ENCODE measurements around the gene DCHS1. TPM values are rescaled to one million over a fixed set of nuclear protein-coding genes. Genes with fewer than 3 reads are reported as not detected.
A peak's percentile ranks its signal among the peaks of the same experiment; 100 is the strongest.

The DCHS1 gene
- total and polyA plus RNA-seq, 2 of the 13 experiments (the other 11 are each of a cell fraction or from before 2014, with no cell fraction given), result under 0.01 to 0.03 TPM

- TF ChIP-seq ZHX2 (IDR thresholded peaks at IDR 0.05; ENCODE audit: low read depth) (no peak), ZHX2 (CRISPR knock-in tag; IDR thresholded peaks at IDR 0.05; ENCODE audit: borderline replicate concordance) (no peak), FOXA3 (CRISPR knock-in tag; IDR thresholded peaks at IDR 0.05) (no peak)
Measured at GRCh38 chr11:6602096-6602940, 53.3 kb downstream of the DCHS1 start (continued).

- peaks cover 36% of the 10 kb centered on the region for H3K79me2 ChIP-seq (ENCODE audit: insufficient read depth, low read length)
- 100% methylated on average over 9 of the region's 13 CpGs for WGBS (ENCODE audit: low lambda C conversion rate)
- CTCF ChIA-PET (ENCODE audit: low intra/inter-chr PET ratio, low total read pairs), result no interaction called here
- ATAC-seq (no peak), DNase-seq (ENCODE audit: low spot score) (no peak), FAIRE-seq (no peak)
- no peaks in the 10 kb centered on the region for H3K9me3 ChIP-seq (ENCODE audit: low read length)
- no peaks in the 10 kb centered on the region; a peak in 1 of 5 replicates for H3K27me3 ChIP-seq (ENCODE audit: control insufficient read depth in 1 of 2, insufficient read depth in 2 of 2, low read length in 2 of 2)
- no peak overlapping the region for H3K27ac ChIP-seq (ENCODE audit: extremely low read length, insufficient read depth, low read length)
- H3K9ac ChIP-seq (ENCODE audit: insufficient read depth, low read depth, low read length), result no peak overlapping the region
- peaks cover 12 to 24% of the 10 kb centered on the region in 2 experiments for H3K36me3 ChIP-seq (replicated peaks in 1 of 2; ENCODE audit: control insufficient read depth in 1 of 2, insufficient read depth in 2 of 2, low read length in 2 of 2)
- POLR2A ChIA-PET, result no interaction called here
- no peak overlapping the region for H2AFZ ChIP-seq (ENCODE audit: low read length)
- no peak overlapping the region for H3K4me2 ChIP-seq (ENCODE audit: low read depth, low read length)
- in situ Hi-C loops (cut with HindIII; ENCODE audit: extremely low pct_ligation_motif_present, low pct_unique_long_range_greater_than_20kb) (loop anchor here (10.0 kb wide), 1 partner anchor 116 kb away; the partner anchor contains the start of genes ARFIP2 and TIMM10B), intact Hi-C loops (cut with micrococcal nuclease; ENCODE audit: unreplicated experiment) (loop anchor here (5.0 kb wide), 2 partner anchors 66 to 69 kb away; no protein-coding TSS in a partner anchor)
- BruUV-seq (replicated peaks), result no TSS peak
- no peak overlapping the region for H3K4me3 ChIP-seq (replicated peaks in 1 of 3; ENCODE audit: insufficient read depth in 1 of 3, low read depth in 2 of 3, low read length in 3 of 3)
- peak; percentile 25 for TF ChIP-seq AGO2 (optimal IDR thresholded peaks at IDR 0.05; ENCODE audit: low read depth, low read length)
- no peak for TF ChIP-seq HMGXB4 (CRISPR knock-in tag; IDR thresholded peaks at IDR 0.05; ENCODE audit: borderline replicate concordance in 1 of 2, low read depth in 1 of 2)
- H4K20me1 ChIP-seq (ENCODE audit: insufficient read depth, low read length), result no peaks in the 10 kb centered on the region
- peaks cover 56% of the 10 kb centered on the region for H3K4me1 ChIP-seq (ENCODE audit: insufficient read depth, low read length)
Measured at GRCh38 chr11:6601041-6601461, 54.6 kb downstream of the DCHS1 start.
